GM12878 (cell line): ENCODE data around the gene TEX54. TPM values are rescaled to one million over a fixed set of nuclear protein-coding genes. Genes with fewer than 3 reads are reported as not detected.

Experiments used
- ATAC-seq: fragments of 200-7000 bp; cut with Tn5 transposase; 3 replicates; pipeline ENCODE4 v1.9.1; 2020; ENCODE audit warnings: mild to moderate bottlenecking, moderate library complexity
- BruUV-seq: library from RNA; stranded (reverse); fragments of 400-500 nt; replicated peaks from 2 replicates; lab custom pipeline; 2021; lab: Mats Ljungman, UMichigan
- CTCF ChIA-PET: fragments of 300-600 bp; sonication (Branson Sonifier 250); formaldehyde crosslinking; extraction: SDS; loops from one replicate; lab custom pipeline; 2021; ENCODE audit warnings: inconsistent platforms; lab: Yijun Ruan, JAX
- POLR2A ChIA-PET: fragments of 350-600 bp; formaldehyde crosslinking; extraction: SDS; loops from one replicate; lab custom pipeline; 2021; ENCODE audit warnings: inconsistent platforms; lab: Charles Lee
- RAD21 ChIA-PET: fragments of 300-600 bp; sonication (Branson Sonifier 250); formaldehyde crosslinking; loops from one replicate; lab custom pipeline; 2023; ENCODE audit warnings: antibody characterized with exemption; ENCODE audit not compliant: unreplicated experiment; lab: Charles Lee
- SMC1A ChIA-PET: fragments of 300-600 bp; sonication (Branson Sonifier 250); formaldehyde crosslinking; loops from one replicate; lab custom pipeline; 2023; ENCODE audit not compliant: unreplicated experiment, uncharacterized antibody; lab: Charles Lee
- DNase-seq: peaks from one replicate; pipeline ENCODE4 v3.0.0-alpha.2; 2011; ENCODE audit warnings: low read depth, low spot score
- FAIRE-seq: peaks from 3 replicates; lab custom pipeline; 2011; peaks lifted over from hg19 to GRCh38; lab: Jason Lieb, UNC
- H2AFZ ChIP-seq: 2 replicates; pipeline ENCODE4 v1.6.0; 2011; ENCODE audit warnings: low read depth, low read length, control low read depth; ENCODE audit not compliant: control insufficient read depth
- H3K27ac ChIP-seq: 2 replicates; pipeline ENCODE4 v1.5.1; 2011; ENCODE audit warnings: control low read depth; ENCODE audit not compliant: control insufficient read depth, insufficient read depth
- H3K27me3 ChIP-seq, 2 experiments: replicated peaks in 1 of 2; 2 replicates each; pipeline versions ENCODE4 v1.6.0 to v1.6.1; 2011; ENCODE audit warnings: low read length in 1 of 2; ENCODE audit not compliant: control insufficient read depth in 2 of 2, insufficient read depth in 2 of 2
- H3K36me3 ChIP-seq, 2 experiments: 2 replicates each; pipeline ENCODE4 v1.5.1; 2011; ENCODE audit warnings: low read length in 1 of 2; ENCODE audit not compliant: control insufficient read depth in 2 of 2, insufficient read depth in 2 of 2
- H3K4me1 ChIP-seq: 2 replicates; pipeline ENCODE4 v1.6.1; 2011; ENCODE audit warnings: mild to moderate bottlenecking, low read length, moderate library complexity, mixed read lengths; ENCODE audit not compliant: control insufficient read depth, insufficient read depth
- H3K4me2 ChIP-seq: 2 replicates; pipeline ENCODE4 v1.6.0; 2011; ENCODE audit warnings: control low read depth; ENCODE audit not compliant: control insufficient read depth, insufficient read depth
- H3K4me3 ChIP-seq: fragments of 200-600 bp; sonication (generic); 2 replicates; pipeline ENCODE4 v1.5.1; 2016
- H3K79me2 ChIP-seq: 2 replicates; pipeline ENCODE4 v1.6.0; 2011; ENCODE audit warnings: low read length; ENCODE audit not compliant: control insufficient read depth, insufficient read depth
- H3K9ac ChIP-seq: 2 replicates; pipeline ENCODE4 v1.8.0; 2011; ENCODE audit warnings: low read length, control low read depth, mixed read lengths; ENCODE audit not compliant: control insufficient read depth, insufficient read depth
- H3K9me3 ChIP-seq: replicated peaks from 3 replicates; pipeline ENCODE4 v1.5.1; 2011; ENCODE audit warnings: mild to moderate bottlenecking, low read length; ENCODE audit not compliant: control insufficient read depth, insufficient read depth
- H4K20me1 ChIP-seq: 2 replicates; pipeline ENCODE4 v1.6.0; 2011; ENCODE audit not compliant: control insufficient read depth, insufficient read depth
- CREB1 ChIP-seq: IDR thresholded peaks from 2 replicates; pipeline ENCODE4 v1.6.1; 2012; ENCODE audit warnings: low read depth, mild to moderate bottlenecking, inconsistent platforms
- EZH2 ChIP-seq: IDR thresholded peaks from 2 replicates; pipeline ENCODE4 v1.6.1; 2012; ENCODE audit warnings: low read depth, mild to moderate bottlenecking, control low read depth, inconsistent platforms, low read length, borderline replicate concordance; ENCODE audit not compliant: control insufficient read depth
- FOXM1 ChIP-seq: IDR thresholded peaks from 2 replicates; pipeline ENCODE4 v1.6.1; 2012; ENCODE audit warnings: low read depth, mild to moderate bottlenecking, inconsistent platforms, low read length, moderate library complexity
- IRF4 ChIP-seq: IDR thresholded peaks from 2 replicates; pipeline ENCODE4 v1.6.1; 2011; ENCODE audit warnings: low read depth, low read length
- JUNB ChIP-seq: IDR thresholded peaks from 2 replicates; pipeline ENCODE4 v1.6.1; 2016; ENCODE audit warnings: antibody characterized with exemption, mild to moderate bottlenecking
- PAX8 ChIP-seq: fragments of 450-650 bp; IDR thresholded peaks from 2 replicates; pipeline ENCODE4 v1.6.1; 2017; ENCODE audit warnings: mild to moderate bottlenecking, moderate library complexity
- POLR2AphosphoS5 ChIP-seq: IDR thresholded peaks from 2 replicates; pipeline ENCODE4 v1.6.1; 2011; ENCODE audit warnings: mild to moderate bottlenecking, low read length, inconsistent platforms
- POU2F2 ChIP-seq: IDR thresholded peaks from 3 replicates; pipeline ENCODE4 v1.6.1; 2011; ENCODE audit warnings: low read depth, mild to moderate bottlenecking, low read length, borderline replicate concordance
- RAD51 ChIP-seq: fragments of 450-650 bp; IDR thresholded peaks from 2 replicates; pipeline ENCODE4 v1.6.1; 2016; ENCODE audit warnings: moderate library complexity, mild to moderate bottlenecking, inconsistent platforms
- RBBP5 ChIP-seq: fragments of 200-600 bp; sonication (generic); conservative IDR thresholded peaks from 2 replicates; pipeline ENCODE4 v1.6.1; 2016
- RELA ChIP-seq: fragments of 450-650 bp; IDR thresholded peaks from 2 replicates; pipeline ENCODE4 v1.8.0; 2014; ENCODE audit warnings: borderline replicate concordance; ENCODE audit not compliant: partially characterized antibody
- TCF12 ChIP-seq: IDR thresholded peaks from 2 replicates; pipeline ENCODE4 v1.6.1; 2011; ENCODE audit warnings: low read depth, mild to moderate bottlenecking, low read length
- ZNF217 ChIP-seq: fragments of 450-650 bp; IDR thresholded peaks from 2 replicates; pipeline ENCODE4 v1.6.1; 2017; ENCODE audit warnings: antibody characterized with exemption, mild to moderate bottlenecking
- ZNF24 ChIP-seq: fragments of 450-650 bp; IDR thresholded peaks from 2 replicates; pipeline ENCODE4 v1.6.1; 2017; ENCODE audit warnings: antibody characterized with exemption, mild to moderate bottlenecking
- ZNF384 ChIP-seq: IDR thresholded peaks from 2 replicates; pipeline ENCODE4 v1.6.1; 2012; ENCODE audit warnings: low read depth, mild to moderate bottlenecking, low read length, improper control_type of control experiment, borderline replicate concordance
- WGBS: methylation state at CpG from one replicate; pipeline ENCODE4 v1.1.6; 2016; ENCODE audit warnings: low lambda C conversion rate; ENCODE audit not compliant: insufficient replicate concordance, insufficient coverage; ENCODE audit errors: missing lambda C conversion rate; 5-methylcytosine and 5-hydroxymethylcytosine counted together
- in situ Hi-C: fragments of 300-500 bp; cut with MboI; formaldehyde crosslinking; loops from 9 replicates; pipeline ENCODE4 v1.14.3; 2018; ENCODE audit warnings: mixed read lengths
- intact Hi-C: fragments of 100-400 bp; cut with micrococcal nuclease; formaldehyde crosslinking; loops from one replicate; pipeline ENCODE4 v1.14.2; 2022; ENCODE audit not compliant: unreplicated experiment
- polyA plus RNA-seq, 11 experiments: library from polyadenylated mRNA; depleted of rRNA in 4 of 11; unstranded in 6 of 11; stranded (reverse) in 5 of 11; fragments of >200 nt; fragmentation: Nextera tagmentation in 4 of 11; fragmentation: Illumina TruSeq in 1 of 11; extraction: Ambion mirVana in 4 of 11; extraction: Trizol in 1 of 11; gene quantifications; 1 replicate in 1 of 11; 2 replicates in 10 of 11; pipeline versions ENCODE4 v1.2.1 to v1.2.3, GENCODE V29; 2011 to 2016; ENCODE audit warnings: inconsistent platforms in 2 of 11, missing spikeins in 2 of 11, low read depth in 1 of 11
- total RNA-seq, 4 experiments: library from RNA; depleted of rRNA in 3 of 4; stranded (reverse); fragments of >200 nt in 3 of 4; fragmentation: Illumina TruSeq in 1 of 4; extraction: Trizol in 1 of 4; gene quantifications; 2 replicates each; pipeline versions ENCODE4 v1.2.1 to v1.2.3, GENCODE V29; 2013 to 2021
- TF ChIP-seq, protein P1 (sequence below): fragments of 450-650 bp; IDR thresholded peaks from 2 replicates; pipeline ENCODE4 v1.6.1; 2016; ENCODE audit warnings: mild to moderate bottlenecking
- TF ChIP-seq, protein P2 (sequence below): IDR thresholded peaks from 2 replicates; pipeline ENCODE4 v1.6.1; 2011; ENCODE audit warnings: borderline replicate concordance, low read depth, mild to moderate bottlenecking, moderate library complexity, mixed read lengths, low read length; ENCODE audit not compliant: insufficient read depth; ENCODE audit errors: extremely low read length
- TF ChIP-seq, protein P3 (sequence below): fragments of 450-650 bp; IDR thresholded peaks from 2 replicates; pipeline ENCODE4 v1.6.1; 2017; ENCODE audit warnings: borderline replicate concordance

Gene TEX54
- total and polyA plus RNA-seq, 10 of the 15 experiments (the other 5 are each of a cell fraction or from before 2014, with no cell fraction given): 0.38 to 0.68 (median 0.51) TPM; not detected in 7

- Histone ChIP-seq H3K36me3 (peaks cover 17 to 32% of the 10 kb centered on the region in 2 experiments), H3K4me1 (peaks cover 17% of the 10 kb centered on the region), H3K27ac (no peak overlapping the region), H2AFZ (no peak overlapping the region), H4K20me1 (0 out of 2 replicates have a peak, but pooled peaks cover 3% of the 10 kb centered on the region), H3K4me2 (peak overlapping the region; percentile 94), H3K9ac (peak overlapping the region; percentile 55; the same call in 1 of the 2 replicates), H3K9me3 (no peaks in the 10 kb centered on the region), H3K27me3 (no peaks in the 10 kb centered on the region), H3K79me2 (peaks cover 55% of the 10 kb centered on the region), H3K4me3 (peak overlapping the region; percentile 91)
- DNase-seq (no peak), FAIRE-seq (no peak), ATAC-seq (peak; percentile 1; the same call in 1 of the 3 replicates)
- in situ Hi-C loops: no loop called here
- no TSS peak for BruUV-seq
- CTCF ChIA-PET: interaction anchor here (0.9 to 2.6 kb wide), 5 partner anchors 9 to 66 kb away, joined by 3 to 6 read pairs (median 4); no protein-coding TSS in a partner anchor
- RAD21 ChIA-PET: interaction anchor here (0.6 to 1.5 kb wide), 2 partner anchors 9 to 307 kb away, joined by 3 to 4 read pairs; no protein-coding TSS in a partner anchor
- WGBS: 23% methylated on average over 3 of the region's 3 CpGs
- intact Hi-C loops: no loop called here
- POLR2A ChIA-PET: interaction anchor here (0.8 to 7.8 kb wide), 6 partner anchors 8 to 97 kb away, joined by 3 to 66 read pairs (median 4); partner anchors contain the start of gene ZBTB3
- SMC1A ChIA-PET: interaction anchor here (0.6 to 2.1 kb wide), 5 partner anchors 9 to 142 kb away, joined by 3 to 6 read pairs (median 3); no protein-coding TSS in a partner anchor
- TF ChIP-seq ZNF384 (no peak), IRF4 (no peak), POLR2AphosphoS5 (peak; percentile 28), RAD51 (no peak), EZH2 (no peak), PAX8 (no peak), RBBP5 (no peak), RELA (no peak), ZNF24 (no peak), POU2F2 (peak; percentile 46; the same call in 2 of the 3 replicates), CREB1 (no peak), ZNF217 (no peak), JUNB (no peak), FOXM1 (peak; percentile 6; the same call in 1 of the 2 replicates), TCF12 (no peak)
- TF ChIP-seq, protein P1, sequence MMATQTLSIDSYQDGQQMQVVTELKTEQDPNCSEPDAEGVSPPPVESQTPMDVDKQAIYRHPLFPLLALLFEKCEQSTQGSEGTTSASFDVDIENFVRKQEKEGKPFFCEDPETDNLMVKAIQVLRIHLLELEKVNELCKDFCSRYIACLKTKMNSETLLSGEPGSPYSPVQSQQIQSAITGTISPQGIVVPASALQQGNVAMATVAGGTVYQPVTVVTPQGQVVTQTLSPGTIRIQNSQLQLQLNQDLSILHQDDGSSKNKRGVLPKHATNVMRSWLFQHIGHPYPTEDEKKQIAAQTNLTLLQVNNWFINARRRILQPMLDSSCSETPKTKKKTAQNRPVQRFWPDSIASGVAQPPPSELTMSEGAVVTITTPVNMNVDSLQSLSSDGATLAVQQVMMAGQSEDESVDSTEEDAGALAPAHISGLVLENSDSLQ: peak; percentile 24; the same call in 1 of the 2 replicates
- TF ChIP-seq, protein P2, sequence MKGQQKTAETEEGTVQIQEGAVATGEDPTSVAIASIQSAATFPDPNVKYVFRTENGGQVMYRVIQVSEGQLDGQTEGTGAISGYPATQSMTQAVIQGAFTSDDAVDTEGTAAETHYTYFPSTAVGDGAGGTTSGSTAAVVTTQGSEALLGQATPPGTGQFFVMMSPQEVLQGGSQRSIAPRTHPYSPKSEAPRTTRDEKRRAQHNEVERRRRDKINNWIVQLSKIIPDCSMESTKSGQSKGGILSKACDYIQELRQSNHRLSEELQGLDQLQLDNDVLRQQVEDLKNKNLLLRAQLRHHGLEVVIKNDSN: no peak
- TF ChIP-seq, protein P3, sequence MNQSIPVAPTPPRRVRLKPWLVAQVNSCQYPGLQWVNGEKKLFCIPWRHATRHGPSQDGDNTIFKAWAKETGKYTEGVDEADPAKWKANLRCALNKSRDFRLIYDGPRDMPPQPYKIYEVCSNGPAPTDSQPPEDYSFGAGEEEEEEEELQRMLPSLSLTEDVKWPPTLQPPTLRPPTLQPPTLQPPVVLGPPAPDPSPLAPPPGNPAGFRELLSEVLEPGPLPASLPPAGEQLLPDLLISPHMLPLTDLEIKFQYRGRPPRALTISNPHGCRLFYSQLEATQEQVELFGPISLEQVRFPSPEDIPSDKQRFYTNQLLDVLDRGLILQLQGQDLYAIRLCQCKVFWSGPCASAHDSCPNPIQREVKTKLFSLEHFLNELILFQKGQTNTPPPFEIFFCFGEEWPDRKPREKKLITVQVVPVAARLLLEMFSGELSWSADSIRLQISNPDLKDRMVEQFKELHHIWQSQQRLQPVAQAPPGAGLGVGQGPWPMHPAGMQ: no peak
Observed at GRCh38 chr11:62851807-62852522, 19.3 kb upstream of the TEX54 start.
